Type B pancreatic cell (in vitro differentiated cells): ENCODE data around the gene TMEM221. TPM values are rescaled to one million over a fixed set of nuclear protein-coding genes. Genes with fewer than 3 reads are reported as not detected.

Experiments
- DNase-seq: peaks from one replicate; pipeline ENCODE4 v3.0.0; 2021; ENCODE audit warnings: mixed read lengths; ENCODE audit not compliant: unreplicated experiment; ENCODE audit errors: extremely low spot score
- H3K27ac Mint-ChIP-seq: 2 replicates; pipeline ENCODE4 v1.8.0; 2021; ENCODE audit warnings: mild to moderate bottlenecking, mixed read lengths
- H3K27me3 Mint-ChIP-seq: 2 replicates; pipeline ENCODE4 v1.8.0; 2021; ENCODE audit warnings: mixed read lengths
- H3K36me3 Mint-ChIP-seq: 2 replicates; pipeline ENCODE4 v1.8.0; 2021; ENCODE audit warnings: mixed read lengths
- H3K4me1 Mint-ChIP-seq: one replicate; pipeline ENCODE4 v1.8.0; 2021; ENCODE audit warnings: mixed read lengths; ENCODE audit not compliant: unreplicated experiment
- H3K4me3 Mint-ChIP-seq: 2 replicates; pipeline ENCODE4 v1.8.0; 2021; ENCODE audit warnings: mild to moderate bottlenecking, mixed read lengths
- H3K9me3 Mint-ChIP-seq: 2 replicates; pipeline ENCODE4 v1.8.0; 2021; ENCODE audit warnings: mixed read lengths
- CTCF ChIP-seq: fragments of 200-600 bp; sonication (generic); conservative IDR thresholded peaks from 2 replicates; pipeline ENCODE4 v1.5.0; 2021; ENCODE audit warnings: antibody characterized with exemption, mild to moderate bottlenecking
- total RNA-seq: library from RNA; stranded (reverse); gene quantifications from 2 replicates; pipeline ENCODE4 v1.2.1, GENCODE V29; 2021; ENCODE audit warnings: low replicate concordance

Gene TMEM221
- total RNA-seq, 1 donor from 2014 or later = 0.87 TPM

GRCh38 chr19:17441241-17442021, 7.0 kb downstream of the TMEM221 start:
- no peaks in the 10 kb centered on the region for H3K4me1 Mint-ChIP-seq
- H3K4me3 Mint-ChIP-seq = no peak overlapping the region
- no peak overlapping the region for H3K27ac Mint-ChIP-seq
- DNase-seq = no peak
- TF ChIP-seq CTCF = peak; percentile 76
- H3K36me3 Mint-ChIP-seq = no peaks in the 10 kb centered on the region
- no peaks in the 10 kb centered on the region for H3K27me3 Mint-ChIP-seq
- no peaks in the 10 kb centered on the region for H3K9me3 Mint-ChIP-seq

- no peak for DNase-seq
- Mint-ChIP-seq H3K27ac (no peak overlapping the region), H3K36me3 (no peaks in the 10 kb centered on the region), H3K4me1 (no peaks in the 10 kb centered on the region), H3K27me3 (no peaks in the 10 kb centered on the region), H3K9me3 (no peaks in the 10 kb centered on the region), H3K4me3 (no peak overlapping the region)
- TF ChIP-seq CTCF = no peak
Observed at GRCh38 chr19:17436874-17437267, 11.6 kb downstream of the TMEM221 start.

GRCh38 chr19:17436094-17436873, 12.2 kb downstream of the TMEM221 start:
- Mint-ChIP-seq H3K27ac (no peak overlapping the region), H3K27me3 (no peaks in the 10 kb centered on the region), H3K36me3 (no peaks in the 10 kb centered on the region), H3K9me3 (no peaks in the 10 kb centered on the region), H3K4me1 (no peaks in the 10 kb centered on the region), H3K4me3 (no peak overlapping the region)
- no peak for DNase-seq
- no peak for TF ChIP-seq CTCF

- no peak for TF ChIP-seq CTCF
- no peaks in the 10 kb centered on the region for H3K36me3 Mint-ChIP-seq
- no peaks in the 10 kb centered on the region for H3K27me3 Mint-ChIP-seq
- H3K4me1 Mint-ChIP-seq = no peaks in the 10 kb centered on the region
- no peaks in the 10 kb centered on the region for H3K9me3 Mint-ChIP-seq
- H3K4me3 Mint-ChIP-seq = no peak overlapping the region
- H3K27ac Mint-ChIP-seq = no peak overlapping the region
- DNase-seq = no peak
Observed at GRCh38 chr19:17435218-17435617, 13.2 kb downstream of the TMEM221 start.

GRCh38 chr19:17431417-17431816, 17.1 kb downstream of the TMEM221 start:
- no peak for DNase-seq
- Mint-ChIP-seq H3K36me3 (no peaks in the 10 kb centered on the region), H3K4me3 (no peak overlapping the region), H3K27me3 (no peaks in the 10 kb centered on the region), H3K4me1 (no peaks in the 10 kb centered on the region), H3K27ac (no peak overlapping the region), H3K9me3 (no peaks in the 10 kb centered on the region)
- no peak for TF ChIP-seq CTCF
